ENCODE results near the gene NOTCH1.

DNA sequence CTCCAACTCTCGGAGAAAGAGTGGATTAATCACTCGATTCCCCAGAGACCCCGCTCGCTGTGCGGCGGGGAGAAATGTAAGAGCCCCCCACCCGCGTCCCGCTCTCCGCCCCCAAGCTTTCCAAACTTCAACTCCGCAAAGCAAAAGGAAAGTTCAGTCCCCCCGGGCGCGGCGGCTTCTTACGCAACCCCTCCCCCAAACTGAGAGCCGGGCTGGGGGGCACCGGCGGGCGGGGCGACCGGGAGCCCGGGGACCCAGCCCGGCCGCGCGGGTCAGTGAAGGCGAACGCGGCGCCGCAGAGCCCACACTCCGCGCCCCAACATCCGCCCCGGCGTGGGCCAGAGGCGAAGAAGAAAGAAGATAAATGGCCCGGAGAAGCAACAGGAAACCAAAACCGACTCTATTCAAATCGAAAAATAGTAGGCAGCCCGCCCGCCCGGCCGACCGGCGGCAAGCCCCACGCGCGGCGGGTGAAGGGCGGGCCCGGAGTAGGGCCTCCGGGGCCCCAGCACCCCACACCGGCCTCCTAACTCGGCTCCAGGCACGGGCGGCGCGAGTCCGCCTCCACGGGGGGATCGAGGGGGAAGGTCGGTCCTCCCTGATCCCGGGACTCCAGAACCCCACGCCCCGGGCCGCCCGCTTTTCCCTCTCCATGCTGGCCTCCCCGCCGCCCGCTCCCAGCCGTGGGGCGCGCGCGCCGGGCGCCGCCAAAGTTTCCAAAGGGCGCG is 720 bp downstream of the NOTCH1 start:
- TF ChIP-seq ZFP30 (CRISPR knock-in tag; IDR thresholded peaks at IDR 0.05), result no peak
- TF ChIP-seq, protein P1, sequence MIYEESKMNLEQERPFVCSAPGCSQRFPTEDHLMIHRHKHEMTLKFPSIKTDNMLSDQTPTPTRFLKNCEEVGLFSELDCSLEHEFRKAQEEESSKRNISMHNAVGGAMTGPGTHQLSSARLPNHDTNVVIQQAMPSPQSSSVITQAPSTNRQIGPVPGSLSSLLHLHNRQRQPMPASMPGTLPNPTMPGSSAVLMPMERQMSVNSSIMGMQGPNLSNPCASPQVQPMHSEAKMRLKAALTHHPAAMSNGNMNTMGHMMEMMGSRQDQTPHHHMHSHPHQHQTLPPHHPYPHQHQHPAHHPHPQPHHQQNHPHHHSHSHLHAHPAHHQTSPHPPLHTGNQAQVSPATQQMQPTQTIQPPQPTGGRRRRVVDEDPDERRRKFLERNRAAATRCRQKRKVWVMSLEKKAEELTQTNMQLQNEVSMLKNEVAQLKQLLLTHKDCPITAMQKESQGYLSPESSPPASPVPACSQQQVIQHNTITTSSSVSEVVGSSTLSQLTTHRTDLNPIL (CRISPR knock-in tag; IDR thresholded peaks at IDR 0.05; ENCODE audit: low read depth), result no peak
- TF ChIP-seq PPARA (CRISPR knock-in tag; IDR thresholded peaks at IDR 0.05; ENCODE audit: borderline replicate concordance), result no peak
- TF ChIP-seq RARB (CRISPR knock-in tag; IDR thresholded peaks at IDR 0.05), result no peak
- no peak for TF ChIP-seq ARNTL (CRISPR knock-in tag; IDR thresholded peaks at IDR 0.05; ENCODE audit: borderline replicate concordance, low read depth)
- no peak for TF ChIP-seq CSDC2 (CRISPR knock-in tag; IDR thresholded peaks at IDR 0.05)
- no peak for TF ChIP-seq TCF4 (CRISPR knock-in tag; IDR thresholded peaks at IDR 0.05; ENCODE audit: borderline replicate concordance)
- no peak for TF ChIP-seq SNAI2 (CRISPR knock-in tag; IDR thresholded peaks at IDR 0.05)
- TF ChIP-seq ZFP3 (CRISPR knock-in tag; IDR thresholded peaks at IDR 0.05), result no peak
- TF ChIP-seq GLIS3 (CRISPR knock-in tag; IDR thresholded peaks at IDR 0.05), result no peak

Data from SK-N-SH treated with all-trans-retinoic acid at 6 μM for 48 hours (cell line).